HepG2 (cell line): ENCODE measurements around the gene AXIN1. TPM values are rescaled to one million over a fixed set of nuclear protein-coding genes. Genes with fewer than 3 reads are reported as not detected.

Source experiments
- ATAC-seq: fragments of 200-7000 bp; cut with Tn5 transposase; 3 replicates; pipeline ENCODE4 v1.9.1; 2020; ENCODE audit warnings: mild to moderate bottlenecking, moderate library complexity
- BruUV-seq: library from RNA; stranded (reverse); fragments of 400-500 nt; replicated peaks from 2 replicates; lab custom pipeline; 2021; lab: Mats Ljungman, UMichigan
- CTCF ChIA-PET: fragments of 300-600 bp; formaldehyde crosslinking; extraction: SDS; loops from one replicate; lab custom pipeline; 2021; ENCODE audit warnings: low total read pairs, inconsistent platforms, low intra/inter-chr PET ratio; lab: Yijun Ruan, JAX
- POLR2A ChIA-PET: fragments of 350-600 bp; sonication (Branson Sonifier 250); formaldehyde crosslinking; loops from one replicate; lab custom pipeline; 2020; ENCODE audit warnings: antibody characterized with exemption, inconsistent platforms; lab: Yijun Ruan, JAX
- DNase-seq: peaks from one replicate; pipeline ENCODE4 v3.0.0-alpha.2; 2015; ENCODE audit warnings: low spot score
- FAIRE-seq: peaks from 3 replicates; lab custom pipeline; 2011; peaks lifted over from hg19 to GRCh38; lab: Jason Lieb, UNC
- H2AFZ ChIP-seq: one replicate; pipeline ENCODE4 v1.6.1; 2011; ENCODE audit warnings: low read length, inconsistent platforms
- H3K27ac ChIP-seq: fragments of 300-600 bp; 3 replicates; pipeline ENCODE4 v1.8.0; 2011; ENCODE audit warnings: mixed run types, mild to moderate bottlenecking, mixed read lengths, low read length, inconsistent platforms; ENCODE audit not compliant: insufficient read depth; ENCODE audit errors: extremely low read length
- H3K27me3 ChIP-seq, 2 experiments: fragments of 200-600 bp in 1 of 2; 2 replicates in 1 of 2; 3 replicates in 1 of 2; pipeline versions ENCODE4 v1.6.0 to v1.8.0; 2011; ENCODE audit warnings: low read length in 2 of 2, mild to moderate bottlenecking in 2 of 2, moderate library complexity in 2 of 2, inconsistent platforms in 1 of 2; ENCODE audit not compliant: insufficient read depth in 2 of 2, control insufficient read depth in 1 of 2
- H3K36me3 ChIP-seq, 2 experiments: fragments of 200-600 bp in 1 of 2; replicated peaks in 1 of 2; 2 replicates in 1 of 2; 3 replicates in 1 of 2; pipeline versions ENCODE4 v1.5.1 to v1.8.0; 2011; ENCODE audit warnings: low read length in 2 of 2, inconsistent platforms in 1 of 2; ENCODE audit not compliant: insufficient read depth in 2 of 2, control insufficient read depth in 1 of 2
- H3K4me1 ChIP-seq: 2 replicates; pipeline ENCODE4 v1.5.1; 2012; ENCODE audit warnings: low read length, inconsistent platforms; ENCODE audit not compliant: insufficient read depth
- H3K4me2 ChIP-seq: 2 replicates; pipeline ENCODE4 v1.6.0; 2011; ENCODE audit warnings: low read depth, low read length, inconsistent platforms
- H3K4me3 ChIP-seq, 3 experiments: fragments of 200-600 bp in 1 of 3; sonication (generic), shearing (Covaris generic) in 1 of 3; replicated peaks in 1 of 3; 2 replicates each; pipeline ENCODE4 v1.5.1; 2011 to 2016; ENCODE audit warnings: low read length in 3 of 3, inconsistent platforms in 2 of 3, low read depth in 2 of 3, mild to moderate bottlenecking in 2 of 3, control low read depth in 1 of 3, mixed read lengths in 1 of 3; ENCODE audit not compliant: insufficient read depth in 1 of 3
- H3K79me2 ChIP-seq: one replicate; pipeline ENCODE4 v1.6.1; 2011; ENCODE audit warnings: low read length, inconsistent platforms; ENCODE audit not compliant: insufficient read depth
- H3K9ac ChIP-seq: 2 replicates; pipeline ENCODE4 v1.6.0; 2011; ENCODE audit warnings: mild to moderate bottlenecking, low read depth, low read length, inconsistent platforms; ENCODE audit not compliant: insufficient read depth
- H3K9me3 ChIP-seq: 2 replicates; pipeline ENCODE4 v1.5.1; 2012; ENCODE audit warnings: mild to moderate bottlenecking, low read length
- H4K20me1 ChIP-seq: 2 replicates; pipeline ENCODE4 v1.6.0; 2011; ENCODE audit warnings: inconsistent platforms, mild to moderate bottlenecking, low read length, moderate library complexity; ENCODE audit not compliant: insufficient read depth
- AGO2 ChIP-seq: fragments of 200-400 bp; formaldehyde crosslinking; optimal IDR thresholded peaks from 2 replicates; pipeline ENCODE3; 2017; ENCODE audit warnings: mild to moderate bottlenecking, low read depth, low read length, moderate library complexity
- FUBP1 ChIP-seq: sonication (generic); formaldehyde crosslinking; IDR thresholded peaks from 2 replicates; pipeline ENCODE4 v1.5.1; 2020; ENCODE audit warnings: missing genetic modification reagents, mild to moderate bottlenecking, borderline replicate concordance
- JDP2 ChIP-seq: sonication (generic); formaldehyde crosslinking; IDR thresholded peaks from 2 replicates; pipeline ENCODE4 v1.8.1; 2022; ENCODE audit warnings: missing genetic modification reagents, borderline replicate concordance
- POLR2A ChIP-seq, 2 experiments: IDR thresholded peaks; 2 replicates each; pipeline ENCODE4 v1.6.1; 2011; ENCODE audit warnings: low read depth in 2 of 2, low read length in 2 of 2, mild to moderate bottlenecking in 1 of 2, moderate library complexity in 1 of 2; ENCODE audit not compliant: insufficient read depth in 1 of 2
- RFX1 ChIP-seq: fragments of 450-650 bp; IDR thresholded peaks from 2 replicates; pipeline ENCODE4 v1.6.1; 2017
- SP1 ChIP-seq, 2 experiments: fragments of 450-650 bp in 1 of 2; sonication (generic) in 1 of 2; formaldehyde crosslinking in 1 of 2; IDR thresholded peaks; 2 replicates each; pipeline versions ENCODE4 v1.4.0 to v1.6.1; 2016 to 2020; ENCODE audit warnings: missing genetic modification reagents in 1 of 2
- ZBTB7A ChIP-seq: sonication (generic); formaldehyde crosslinking; IDR thresholded peaks from 2 replicates; pipeline ENCODE4 v1.8.0; 2022; ENCODE audit warnings: mild to moderate bottlenecking, missing genetic modification reagents
- ZNF337 ChIP-seq: sonication (generic); formaldehyde crosslinking; IDR thresholded peaks from 2 replicates; pipeline ENCODE4 v1.5.1; 2020; ENCODE audit warnings: missing genetic modification reagents, low read depth, mild to moderate bottlenecking, borderline replicate concordance
- ZNF362 ChIP-seq: sonication (generic); formaldehyde crosslinking; IDR thresholded peaks from 2 replicates; pipeline ENCODE4 v1.4.0; 2020; ENCODE audit warnings: missing genetic modification reagents, mild to moderate bottlenecking, borderline replicate concordance
- ZNF501 ChIP-seq: sonication (generic); formaldehyde crosslinking; IDR thresholded peaks from 2 replicates; pipeline ENCODE4 v1.5.1; 2020; ENCODE audit warnings: mild to moderate bottlenecking, moderate library complexity, missing genetic modification reagents
- ZNF788 ChIP-seq: sonication (generic); formaldehyde crosslinking; IDR thresholded peaks from 2 replicates; pipeline ENCODE4 v1.5.0; 2020; ENCODE audit warnings: mild to moderate bottlenecking, missing genetic modification reagents, borderline replicate concordance
- WGBS: methylation state at CpG from one replicate; pipeline ENCODE4 v1.1.6; 2017; ENCODE audit warnings: low lambda C conversion rate; 5-methylcytosine and 5-hydroxymethylcytosine counted together
- in situ Hi-C: cut with HindIII; loops from 2 replicates; pipeline ENCODE4 v1.10.0; 2017; ENCODE audit warnings: low pct_unique_long_range_greater_than_20kb; ENCODE audit not compliant: extremely low pct_ligation_motif_present
- intact Hi-C: fragments of 100-400 bp; cut with micrococcal nuclease; formaldehyde crosslinking; loops from one replicate; pipeline ENCODE4 v1.10.0; 2022; ENCODE audit not compliant: unreplicated experiment
- polyA plus RNA-seq, 8 experiments: library from polyadenylated mRNA; depleted of rRNA in 3 of 8; stranded (reverse) in 7 of 8; unstranded in 1 of 8; fragments of >200 nt; fragmentation: Illumina TruSeq in 4 of 8; extraction: Trizol in 4 of 8; gene quantifications; 2 replicates each; pipeline versions ENCODE4 v1.2.1 to v1.2.3, GENCODE V29; 2011 to 2016; ENCODE audit warnings: low read depth in 4 of 8, missing spikeins in 1 of 8, mixed read lengths in 1 of 8; ENCODE audit not compliant: insufficient read depth in 1 of 8
- total RNA-seq, 5 experiments: library from RNA; depleted of rRNA; stranded (reverse); fragments of >200 nt; fragmentation: Illumina TruSeq; extraction: Trizol; gene quantifications; 2 replicates each; pipeline ENCODE4 v1.2.3, GENCODE V29; 2016; ENCODE audit warnings: low read depth in 1 of 5

AXIN1 gene
- total and polyA plus RNA-seq, 2 of the 13 experiments (the other 11 are each of a cell fraction or from before 2014, with no cell fraction given) = 24.0 to 26.0 TPM

GRCh38 chr16:400061-400591 is 47.6 kb upstream of the AXIN1 start:
- Histone ChIP-seq H2AFZ (no peak overlapping the region), H3K27me3 (no peaks in the 10 kb centered on the region), H3K4me1 (peaks cover 61% of the 10 kb centered on the region), H3K9ac (no peak overlapping the region), H3K4me3 (no peak overlapping the region), H3K4me2 (peak overlapping the region; percentile 69; the same call in 1 of the 2 replicates), H3K79me2 (peaks cover 19% of the 10 kb centered on the region), H3K9me3 (no peaks in the 10 kb centered on the region), H3K36me3 (peaks cover 0 to 4% of the 10 kb centered on the region in 2 experiments; a peak in 2 of 5 replicates), H3K27ac (peak overlapping the region; percentile 16), H4K20me1 (no peaks in the 10 kb centered on the region)
- DNase-seq (no peak), FAIRE-seq (no peak), ATAC-seq (no peak)
- 96% methylated on average over 9 of the region's 10 CpGs for WGBS
- ChIA-PET POLR2A (interaction anchor here (1.0 to 1.4 kb wide), 3 partner anchors 19 to 167 kb away, joined by 3 to 4 read pairs (median 4); partner anchors contain the start of gene NHLRC4), CTCF (no interaction called here)
- in situ Hi-C loops (no loop called here), intact Hi-C loops (no loop called here)
- no TSS peak for BruUV-seq
- TF ChIP-seq RFX1 (no peak), POLR2A (IDR thresholded peaks at IDR 0.05; ENCODE audit: insufficient read depth in 1 of 2, low read depth in 2 of 2, low read length in 2 of 2) (0 out of 4 replicates have a peak, but pooled peaks of 1 of the 2 experiments have one; percentile 32)

GRCh38 chr16:399340-400019 is 47.0 kb upstream of the AXIN1 start:
- DNase-seq = no peak
- 100% methylated on average over 14 of the region's 22 CpGs for WGBS
- intact Hi-C loops = no loop called here
- no TSS peak for BruUV-seq
- peaks cover 0 to 4% of the 10 kb centered on the region in 2 experiments; a peak in 2 of 5 replicates for H3K36me3 ChIP-seq
- TF ChIP-seq POLR2A (IDR thresholded peaks at IDR 0.05; ENCODE audit: insufficient read depth in 1 of 2, low read depth in 2 of 2, low read length in 2 of 2) = 0 out of 4 replicates have a peak, but pooled peaks of 1 of the 2 experiments have one; percentile 38
- TF ChIP-seq AGO2 = peak; percentile 45
- no peak for TF ChIP-seq SP1 (IDR thresholded peaks at IDR 0.05)
- no peak for TF ChIP-seq SP1 (CRISPR knock-in tag; IDR thresholded peaks at IDR 0.05)
- TF ChIP-seq JDP2 (CRISPR knock-in tag) = no peak
- no peak for TF ChIP-seq ZNF337 (CRISPR knock-in tag)
- TF ChIP-seq ZBTB7A (CRISPR knock-in tag) = no peak
- TF ChIP-seq ZNF501 (CRISPR knock-in tag) = no peak
- TF ChIP-seq FUBP1 = no peak
- 0 out of 2 replicates have a peak, but pooled peaks have one; percentile 28 for TF ChIP-seq ZNF788 (CRISPR knock-in tag)
- TF ChIP-seq ZNF362 = no peak
- H3K4me3 ChIP-seq = no peak overlapping the region
- ChIA-PET CTCF (no interaction called here), POLR2A (interaction anchor here (1.0 to 1.4 kb wide), 3 partner anchors 19 to 101 kb away, joined by 3 to 5 read pairs (median 4); no protein-coding TSS in a partner anchor)
- peak overlapping the region; percentile 88; the same call in 1 of the 2 replicates for H3K4me2 ChIP-seq
- H3K4me1 ChIP-seq = peaks cover 55% of the 10 kb centered on the region
- no peak overlapping the region for H3K27ac ChIP-seq
- no peak overlapping the region for H2AFZ ChIP-seq
- FAIRE-seq = no peak
- H3K27me3 ChIP-seq = no peaks in the 10 kb centered on the region
- H4K20me1 ChIP-seq = no peaks in the 10 kb centered on the region
- H3K9ac ChIP-seq = no peak overlapping the region
- in situ Hi-C loops = loop anchor here (5.0 kb wide), 1 partner anchor 98 kb away; no protein-coding TSS in a partner anchor
- H3K79me2 ChIP-seq = peaks cover 19% of the 10 kb centered on the region
- no peak for ATAC-seq
- no peaks in the 10 kb centered on the region for H3K9me3 ChIP-seq
